Kidney (tissue), 14 donors: ENCODE results near the gene CASQ2. TPM values are rescaled to one million over a fixed set of nuclear protein-coding genes. Genes with fewer than 3 reads are reported as not detected.

Experiments used
- DNase-seq, 5 donors: peaks; one replicate each; pipeline ENCODE4 v3.0.0-alpha.2; 2013 to 2020
- FAIRE-seq: peaks from 2 replicates; lab custom pipeline; 2012; peaks lifted over from hg19 to GRCh38; lab: Jason Lieb, UNC
- H3K27ac ChIP-seq, 2 donors: one replicate each; pipeline ENCODE4 v1.7.0; 2013; ENCODE audit warnings: low read depth in 2 of 2, low read length in 2 of 2, inconsistent platforms in 1 of 2
- H3K27me3 ChIP-seq: one replicate; pipeline ENCODE4 v1.7.1; 2013; ENCODE audit warnings: low read length, inconsistent platforms; ENCODE audit not compliant: control insufficient read depth, insufficient read depth
- H3K36me3 ChIP-seq, 3 donors: one replicate each; pipeline versions ENCODE4 v1.7.0 to v1.7.1; 2013; ENCODE audit warnings: low read length in 3 of 3, control low read depth in 1 of 3, inconsistent platforms in 1 of 3; ENCODE audit not compliant: insufficient read depth in 3 of 3, control insufficient read depth in 2 of 3
- H3K4me1 ChIP-seq, 3 donors: one replicate each; pipeline versions ENCODE4 v1.7.0 to v1.7.1; 2013; ENCODE audit warnings: low read length in 3 of 3, inconsistent platforms in 1 of 3, low read depth in 1 of 3; ENCODE audit not compliant: control insufficient read depth in 2 of 3, insufficient read depth in 2 of 3
- H3K4me3 ChIP-seq, 3 donors: one replicate each; pipeline versions ENCODE4 v1.7.0 to v1.8.1; 2013; ENCODE audit warnings: low read length in 3 of 3, control low read depth in 1 of 3, inconsistent platforms in 1 of 3
- H3K9ac ChIP-seq, 3 donors: one replicate each; pipeline versions ENCODE4 v1.7.0 to v1.7.1; 2013; ENCODE audit warnings: low read length in 3 of 3, control low read depth in 1 of 3, inconsistent platforms in 1 of 3
- H3K9me3 ChIP-seq, 3 donors: one replicate each; pipeline versions ENCODE4 v1.7.0 to v1.7.1; 2013; ENCODE audit warnings: low read length in 3 of 3, control low read depth in 1 of 3, inconsistent platforms in 1 of 3; ENCODE audit not compliant: control insufficient read depth in 2 of 3, insufficient read depth in 1 of 3
- CTCF ChIP-seq: IDR thresholded peaks from 3 replicates; pipeline ENCODE4 v1.5.1; 2012; ENCODE audit warnings: mild to moderate bottlenecking, moderate library complexity, borderline replicate concordance; ENCODE audit not compliant: insufficient read depth; ENCODE audit errors: extremely low read depth
- intact Hi-C: fragments of 100-400 bp; cut with DNase I; formaldehyde crosslinking; loops from one replicate; pipeline ENCODE4 v1.11.1; 2022
- polyA plus RNA-seq: library from polyadenylated mRNA; stranded (reverse); fragments of 350-450 nt; fragmentation: Illumina TruSeq; extraction: RNeasy Lipid Tissue Mini Kit (QIAGEN cat#74804); gene quantifications from one replicate; pipeline ENCODE4 v1.2.3, GENCODE V29; 2014; ENCODE audit warnings: low read depth, low replicate concordance; ENCODE audit not compliant: insufficient read depth
- total RNA-seq: library from RNA; stranded (reverse); fragmentation: NEBNext Ultra II Directional; extraction: Animal tissue kit (Norgen Biotek cat#: 25700); gene quantifications from one replicate; pipeline ENCODE4 v1.2.1, GENCODE V29; 2021
- donor health status: control.
- donor health status: control.
- donor health status: control.
- donor health status: control.
- donor health status: control.
- donor health status: DM: yes; HTN: yes; CAD: no.
- donor health status: Normal renal cell carcinoma (clear cell type).

The CASQ2 gene
- total and polyA plus RNA-seq, 2 donors from 2014 or later, result 2.3 to 2.6 TPM

DNA sequence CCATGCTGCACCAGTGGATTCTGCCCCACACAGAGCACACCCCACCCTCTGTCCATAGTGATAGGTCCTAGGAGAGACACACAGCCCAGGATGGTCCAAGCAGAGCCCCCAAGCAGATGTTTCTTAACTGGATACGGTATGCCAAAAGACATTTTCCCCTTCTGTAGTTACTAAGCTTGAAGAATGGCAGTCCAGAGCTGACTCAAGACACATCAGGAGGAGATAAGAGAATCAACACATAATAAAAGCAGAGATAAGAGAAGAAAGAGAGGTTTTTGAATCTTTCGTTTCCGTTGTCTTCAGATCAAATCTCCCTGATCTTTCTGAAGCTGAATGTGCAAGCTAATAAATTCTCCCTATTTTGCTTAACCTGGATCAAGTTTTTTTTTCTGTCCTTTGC is 21.8 kb upstream of the CASQ2 start:
- FAIRE-seq, result no peak
- intact Hi-C loops, result no loop called here

GRCh38 chr1:115783311-115783710 is 14.8 kb upstream of the CASQ2 start:
- Histone ChIP-seq H3K4me3 (no peak overlapping the region), H3K4me1 (no peaks in the 10 kb centered on the region), H3K9me3 (no peaks in the 10 kb centered on the region), H3K36me3 (no peaks in the 10 kb centered on the region), H3K9ac (no peak overlapping the region), H3K27ac (no peak overlapping the region), H3K27me3 (no peaks in the 10 kb centered on the region)
- intact Hi-C loops, result no loop called here
- FAIRE-seq, result no peak
- DNase-seq, result no peak
- TF ChIP-seq CTCF, result no peak

More for the DNA sequence above, 21.8 kb upstream of the CASQ2 start:
- Histone ChIP-seq H3K9ac (no peak overlapping the region), H3K36me3 (no peaks in the 10 kb centered on the region), H3K9me3 (no peaks in the 10 kb centered on the region), H3K4me1 (no peaks in the 10 kb centered on the region), H3K27ac (no peak overlapping the region), H3K4me3 (no peak overlapping the region), H3K27me3 (no peaks in the 10 kb centered on the region)
- no peak for DNase-seq
- TF ChIP-seq CTCF, result no peak

- no peak overlapping the region for H3K4me3 ChIP-seq
- H3K36me3 ChIP-seq, result no peaks in the 10 kb centered on the region
- no peaks in the 10 kb centered on the region for H3K9me3 ChIP-seq
- no peaks in the 10 kb centered on the region for H3K4me1 ChIP-seq
- no peak overlapping the region for H3K27ac ChIP-seq
- DNase-seq (no peak), FAIRE-seq (no peak)
- no peaks in the 10 kb centered on the region for H3K27me3 ChIP-seq
- H3K9ac ChIP-seq, result no peak overlapping the region
- no peak for TF ChIP-seq CTCF
- intact Hi-C loops, result no loop called here
Observed at GRCh38 chr1:115782571-115783281, 14.2 kb upstream of the CASQ2 start.

GRCh38 chr1:115781851-115782250 is 13.3 kb upstream of the CASQ2 start:
- no peak for DNase-seq
- FAIRE-seq, result no peak

More at GRCh38 chr1:115781851-115782250, 13.3 kb upstream of the CASQ2 start:
- no peak for TF ChIP-seq CTCF
- Histone ChIP-seq H3K27ac (no peak overlapping the region), H3K9me3 (no peaks in the 10 kb centered on the region), H3K9ac (no peak overlapping the region), H3K4me3 (no peak overlapping the region), H3K36me3 (no peaks in the 10 kb centered on the region), H3K4me1 (no peaks in the 10 kb centered on the region), H3K27me3 (no peaks in the 10 kb centered on the region)
- intact Hi-C loops, result no loop called here
